AG04450 (cell line): ENCODE measurements around the gene SLC39A3. TPM values are rescaled to one million over a fixed set of nuclear protein-coding genes. Genes with fewer than 3 reads are reported as not detected.

Source experiments
- CTCF ChIA-PET: fragments of 300-600, 350-600 bp; formaldehyde crosslinking; extraction: SDS; loops from one replicate; lab custom pipeline; 2022; ENCODE audit warnings: antibody characterized with exemption, inconsistent platforms; lab: Charles Lee
- POLR2A ChIA-PET: fragments of 350-600 bp; formaldehyde crosslinking; extraction: SDS; loops from one replicate; lab custom pipeline; 2021; ENCODE audit warnings: antibody characterized with exemption, inconsistent platforms; lab: Yijun Ruan, JAX
- DNase-seq: peaks from one replicate; pipeline ENCODE4 v3.0.0-alpha.2; 2011; ENCODE audit warnings: low read depth, low spot score
- H3K27ac ChIP-seq: one replicate; pipeline ENCODE4 v1.5.1; 2012; ENCODE audit warnings: low read depth, low read length, control low read depth
- H3K27me3 ChIP-seq: one replicate; pipeline ENCODE4 v1.6.0; 2012; ENCODE audit warnings: low read length; ENCODE audit not compliant: control insufficient read depth, insufficient read depth
- H3K4me3 ChIP-seq: 2 replicates; pipeline ENCODE4 v1.5.1; 2011; ENCODE audit warnings: mild to moderate bottlenecking, low read depth, low read length, control low read depth
- H3K9me3 ChIP-seq: 2 replicates; pipeline ENCODE4 v1.5.1; 2012; ENCODE audit warnings: low read length; ENCODE audit not compliant: control insufficient read depth, insufficient read depth
- CTCF ChIP-seq: IDR thresholded peaks from 2 replicates; pipeline ENCODE4 v1.5.1; 2011; ENCODE audit warnings: low read depth, low read length, control low read depth, inconsistent platforms
- polyA plus RNA-seq: library from polyadenylated mRNA; depleted of rRNA; stranded (reverse); fragments of >200 nt; gene quantifications from 2 replicates; pipeline ENCODE4 v1.2.3, GENCODE V29; 2011

Gene SLC39A3
- polyA plus RNA-seq, 1 experiment = 27.9 TPM

- H3K4me3 ChIP-seq = no peak overlapping the region
- no peak for DNase-seq
- H3K27ac ChIP-seq = no peak overlapping the region
- CTCF ChIA-PET = no interaction called here
- H3K27me3 ChIP-seq = no peaks in the 10 kb centered on the region
- TF ChIP-seq CTCF = no peak
- POLR2A ChIA-PET = no interaction called here
- no peaks in the 10 kb centered on the region for H3K9me3 ChIP-seq
Observed at GRCh38 chr19:2763687-2764086, 23.9 kb upstream of the SLC39A3 start.

GRCh38 chr19:2762783-2763496 is 23.1 kb upstream of the SLC39A3 start:
- H3K27ac ChIP-seq = no peak overlapping the region
- H3K9me3 ChIP-seq = no peaks in the 10 kb centered on the region
- H3K27me3 ChIP-seq = no peaks in the 10 kb centered on the region
- no peak for TF ChIP-seq CTCF
- ChIA-PET POLR2A (no interaction called here), CTCF (no interaction called here)
- no peak overlapping the region for H3K4me3 ChIP-seq
- no peak for DNase-seq

- H3K27ac ChIP-seq = no peak overlapping the region
- ChIA-PET POLR2A (no interaction called here), CTCF (no interaction called here)
- H3K9me3 ChIP-seq = no peaks in the 10 kb centered on the region
- no peak overlapping the region for H3K4me3 ChIP-seq
- DNase-seq = no peak
- H3K27me3 ChIP-seq = no peaks in the 10 kb centered on the region
- TF ChIP-seq CTCF = no peak
Observed at GRCh38 chr19:2761876-2762782, 22.3 kb upstream of the SLC39A3 start.

- H3K4me3 ChIP-seq = no peak overlapping the region
- ChIA-PET CTCF (no interaction called here), POLR2A (no interaction called here)
- H3K9me3 ChIP-seq = no peaks in the 10 kb centered on the region
- H3K27ac ChIP-seq = no peak overlapping the region
- DNase-seq = no peak
- no peaks in the 10 kb centered on the region for H3K27me3 ChIP-seq
- TF ChIP-seq CTCF = no peak
Observed at GRCh38 chr19:2761309-2761677, 21.5 kb upstream of the SLC39A3 start.

- no peak overlapping the region for H3K27ac ChIP-seq
- no peak for DNase-seq
- ChIA-PET POLR2A (no interaction called here), CTCF (no interaction called here)
- no peak overlapping the region for H3K4me3 ChIP-seq
- H3K9me3 ChIP-seq = no peaks in the 10 kb centered on the region; the same call in 1 of the 2 replicates
- TF ChIP-seq CTCF = no peak
- H3K27me3 ChIP-seq = no peaks in the 10 kb centered on the region
Observed at GRCh38 chr19:2759965-2760364, 20.1 kb upstream of the SLC39A3 start.
